ENCODE measurements around the gene CEP85. TPM values are rescaled to one million over a fixed set of nuclear protein-coding genes. Genes with fewer than 3 reads are reported as not detected.

The CEP85 gene
- total RNA-seq, 3 donors from 2014 or later, result 10.7 to 15.9 (median 15.6) TPM

DNA sequence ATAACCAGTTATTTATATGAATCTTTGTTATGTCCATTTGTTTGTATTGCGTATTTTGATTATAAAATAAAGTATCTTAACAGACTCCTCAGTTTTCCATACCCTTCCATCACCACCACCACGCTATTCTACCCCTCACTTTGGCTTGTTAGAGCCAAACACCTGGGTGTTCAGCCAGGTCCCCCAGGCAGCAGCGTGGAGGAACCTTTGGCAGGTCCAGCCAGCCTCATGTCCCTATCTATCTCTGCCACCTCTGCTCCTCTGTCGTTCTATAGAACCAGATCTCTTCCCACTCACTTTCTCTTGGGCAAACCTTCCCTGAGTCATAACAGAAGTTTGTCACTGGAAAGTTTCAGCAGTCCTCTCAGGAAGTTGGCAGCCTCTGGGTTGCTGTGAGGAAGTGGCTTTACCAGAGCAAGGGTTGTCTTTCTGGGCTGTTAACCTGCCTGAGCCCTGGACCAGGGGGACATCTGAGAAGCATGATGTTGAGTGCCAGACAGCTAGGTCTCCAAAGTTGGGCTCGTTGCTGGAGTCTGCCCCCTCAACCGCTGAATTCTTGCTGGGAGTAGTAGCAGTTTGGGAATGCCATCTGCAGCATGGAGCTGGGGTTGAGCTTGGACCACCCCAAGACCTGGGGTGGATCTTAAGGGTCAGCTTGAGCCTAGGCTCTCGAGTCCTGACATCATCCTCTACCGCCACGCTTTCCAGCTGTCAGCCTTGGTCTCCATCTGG is 44.9 kb downstream of the CEP85 start:
- peak; percentile 71 to 77 (median 71) for DNase-seq
- intact Hi-C loops (cut with DNase I, micrococcal nuclease), result loop anchor here (5.0 kb wide), 1 partner anchor 43 kb away; no protein-coding TSS in a partner anchor
- peak; percentile 15 for ATAC-seq
- TF ChIP-seq, protein P1, sequence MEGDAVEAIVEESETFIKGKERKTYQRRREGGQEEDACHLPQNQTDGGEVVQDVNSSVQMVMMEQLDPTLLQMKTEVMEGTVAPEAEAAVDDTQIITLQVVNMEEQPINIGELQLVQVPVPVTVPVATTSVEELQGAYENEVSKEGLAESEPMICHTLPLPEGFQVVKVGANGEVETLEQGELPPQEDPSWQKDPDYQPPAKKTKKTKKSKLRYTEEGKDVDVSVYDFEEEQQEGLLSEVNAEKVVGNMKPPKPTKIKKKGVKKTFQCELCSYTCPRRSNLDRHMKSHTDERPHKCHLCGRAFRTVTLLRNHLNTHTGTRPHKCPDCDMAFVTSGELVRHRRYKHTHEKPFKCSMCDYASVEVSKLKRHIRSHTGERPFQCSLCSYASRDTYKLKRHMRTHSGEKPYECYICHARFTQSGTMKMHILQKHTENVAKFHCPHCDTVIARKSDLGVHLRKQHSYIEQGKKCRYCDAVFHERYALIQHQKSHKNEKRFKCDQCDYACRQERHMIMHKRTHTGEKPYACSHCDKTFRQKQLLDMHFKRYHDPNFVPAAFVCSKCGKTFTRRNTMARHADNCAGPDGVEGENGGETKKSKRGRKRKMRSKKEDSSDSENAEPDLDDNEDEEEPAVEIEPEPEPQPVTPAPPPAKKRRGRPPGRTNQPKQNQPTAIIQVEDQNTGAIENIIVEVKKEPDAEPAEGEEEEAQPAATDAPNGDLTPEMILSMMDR (IDR thresholded peaks at IDR 0.05), result no peak
- no peaks in the 10 kb centered on the region for H3K9me3 ChIP-seq
- peaks cover 60% of the 10 kb centered on the region for H3K4me1 ChIP-seq (ENCODE audit: low read depth)
- H3K36me3 ChIP-seq (ENCODE audit: low read depth), result no peaks in the 10 kb centered on the region
- H3K4me3 ChIP-seq, result no peak overlapping the region

DNA sequence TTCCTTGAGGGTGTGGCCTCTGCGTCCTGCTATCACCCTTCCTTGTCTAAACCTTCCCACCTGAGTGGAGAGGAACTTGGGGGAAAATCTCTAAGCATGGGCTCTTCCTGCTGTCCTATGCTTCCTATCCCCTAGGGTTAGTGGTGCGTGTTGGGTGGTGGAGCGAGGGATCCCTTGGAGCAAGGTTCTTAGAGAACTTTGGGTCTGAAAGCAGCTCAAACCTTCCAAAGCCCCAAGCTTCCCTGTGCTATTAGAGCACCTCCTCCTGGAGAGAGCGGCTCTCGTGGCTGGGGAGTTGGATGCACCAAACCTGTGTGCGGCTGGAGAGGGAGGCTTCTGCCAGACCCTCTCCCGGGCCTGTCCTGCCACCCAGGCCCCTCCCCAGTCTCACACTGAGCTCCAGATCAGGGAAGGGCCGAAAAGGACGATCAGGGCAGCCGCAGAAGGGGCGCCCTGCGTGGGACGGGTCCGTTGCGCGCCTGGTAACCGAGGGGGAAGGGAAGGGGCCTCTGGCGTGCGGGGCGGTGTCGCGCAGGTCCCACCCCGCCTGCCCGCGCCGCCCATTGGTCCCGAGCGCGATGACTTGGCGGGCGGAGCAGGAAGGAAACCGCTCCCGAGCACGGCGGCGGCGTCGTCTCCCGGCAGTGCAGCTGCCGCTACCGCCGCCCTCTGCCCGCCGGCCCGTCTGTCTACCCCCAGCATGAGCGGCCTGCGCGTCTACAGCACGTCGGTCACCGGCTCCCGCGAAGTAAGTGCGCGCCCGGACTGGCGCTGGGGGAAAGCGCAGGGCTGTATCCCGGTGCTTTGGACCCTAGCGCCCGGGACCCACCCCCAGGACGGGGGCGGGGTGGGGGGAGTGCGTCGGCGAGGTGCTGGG is 45.7 kb downstream of the CEP85 start, which contains the start of gene SH3BGRL3:
TSS of gene SH3BGRL3 (plus strand) at position 631 of the 877 bp plus-strand sequence. CDS start at position 701, 70 bp downstream.
- no peaks in the 10 kb centered on the region for H3K9me3 ChIP-seq
- TF ChIP-seq, protein P1 (IDR thresholded peaks at IDR 0.05), result peak; percentile 13
- DNase-seq, result peak; percentile 91 to 95 (median 94)
- no peaks in the 10 kb centered on the region for H3K36me3 ChIP-seq (ENCODE audit: low read depth)
- intact Hi-C loops (cut with DNase I, micrococcal nuclease), result loop anchor here (5.0 kb wide), 1 partner anchor 43 kb away; no protein-coding TSS in a partner anchor
- peaks cover 66% of the 10 kb centered on the region for H3K4me1 ChIP-seq (ENCODE audit: low read depth)
- ATAC-seq, result peak; percentile 71
- peak within 1 kb of the TSS; percentile 91 for H3K4me3 ChIP-seq

- TF ChIP-seq, protein P1 (IDR thresholded peaks at IDR 0.05), result no peak
- Histone ChIP-seq H3K36me3 (ENCODE audit: low read depth) (no peaks in the 10 kb centered on the region), H3K4me3 (peak overlapping the region; percentile 91), H3K9me3 (no peaks in the 10 kb centered on the region), H3K4me1 (ENCODE audit: low read depth) (peaks cover 67% of the 10 kb centered on the region)
- intact Hi-C loops (cut with DNase I, micrococcal nuclease), result no loop called here
- DNase-seq, result peak in 2 of 3 donors; percentile 60 to 75
- no peak for ATAC-seq
These were observed 46.5 kb downstream of the CEP85 start for GRCh38 chr1:26280333-26281042.

- ATAC-seq, result no peak
- intact Hi-C loops (cut with DNase I, micrococcal nuclease), result no loop called here
- no peaks in the 10 kb centered on the region for H3K36me3 ChIP-seq (ENCODE audit: low read depth)
These were observed 47.3 kb downstream of the CEP85 start for GRCh38 chr1:26281091-26281958.

More at GRCh38 chr1:26281091-26281958, 47.3 kb downstream of the CEP85 start:
- H3K9me3 ChIP-seq, result no peaks in the 10 kb centered on the region
- no peak for DNase-seq
- H3K4me3 ChIP-seq, result no peak overlapping the region
- TF ChIP-seq, protein P1 (IDR thresholded peaks at IDR 0.05), result no peak
- peaks cover 64% of the 10 kb centered on the region for H3K4me1 ChIP-seq (ENCODE audit: low read depth)

Data from mucosa of descending colon (tissue), 3 donors.